SIG-M5 treated with dmso at 0.1 percent for 504 hours (cell line): ENCODE results near the gene COL20A1.

Source experiments
- DNase-seq: peaks from one replicate; lab custom pipeline; 2025; ENCODE audit not compliant: unreplicated experiment; lab: John Stamatoyannopoulos, UW

The COL20A1 gene

DNA sequence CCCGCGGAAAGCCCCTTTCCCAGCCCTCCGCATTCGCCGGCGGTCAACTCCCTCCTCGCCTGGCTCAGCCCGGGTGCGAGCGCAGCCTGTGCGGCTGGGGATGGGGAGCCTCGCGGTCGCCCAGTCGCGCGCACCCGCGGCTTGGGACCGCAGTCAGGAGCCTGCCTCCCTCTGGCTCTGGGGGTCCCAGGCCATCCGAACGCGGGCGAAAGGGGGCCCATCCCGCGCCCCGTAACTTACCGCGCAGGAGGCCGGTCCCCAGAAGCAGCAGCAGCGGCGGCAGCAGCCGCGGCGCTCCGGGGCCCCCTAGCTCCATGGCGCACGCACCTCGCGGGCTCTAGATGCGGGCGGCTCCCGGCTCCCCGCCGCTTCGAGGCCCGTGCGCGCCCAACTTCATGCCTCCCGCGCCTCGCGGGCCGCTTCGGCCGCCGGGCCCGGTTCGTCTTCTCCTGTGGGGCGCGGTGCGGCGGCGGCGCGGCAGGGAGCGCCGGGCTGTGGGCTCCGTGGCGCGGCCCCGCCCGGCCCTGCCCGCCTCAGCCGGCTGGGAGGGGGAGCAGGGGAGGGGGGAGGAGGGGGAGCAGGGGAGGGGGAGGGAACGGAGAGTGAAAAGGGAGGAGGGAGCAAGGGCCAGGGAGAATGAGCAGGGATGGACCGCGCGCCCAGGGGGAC, 68.0 kb downstream of the COL20A1 start, which contains the start of gene CHRNA4:
TSS of gene CHRNA4 (minus strand) at position 500 of the 669 bp plus-strand sequence. CDS start at position 316, 184 bp downstream.
- no peak for DNase-seq

DNA sequence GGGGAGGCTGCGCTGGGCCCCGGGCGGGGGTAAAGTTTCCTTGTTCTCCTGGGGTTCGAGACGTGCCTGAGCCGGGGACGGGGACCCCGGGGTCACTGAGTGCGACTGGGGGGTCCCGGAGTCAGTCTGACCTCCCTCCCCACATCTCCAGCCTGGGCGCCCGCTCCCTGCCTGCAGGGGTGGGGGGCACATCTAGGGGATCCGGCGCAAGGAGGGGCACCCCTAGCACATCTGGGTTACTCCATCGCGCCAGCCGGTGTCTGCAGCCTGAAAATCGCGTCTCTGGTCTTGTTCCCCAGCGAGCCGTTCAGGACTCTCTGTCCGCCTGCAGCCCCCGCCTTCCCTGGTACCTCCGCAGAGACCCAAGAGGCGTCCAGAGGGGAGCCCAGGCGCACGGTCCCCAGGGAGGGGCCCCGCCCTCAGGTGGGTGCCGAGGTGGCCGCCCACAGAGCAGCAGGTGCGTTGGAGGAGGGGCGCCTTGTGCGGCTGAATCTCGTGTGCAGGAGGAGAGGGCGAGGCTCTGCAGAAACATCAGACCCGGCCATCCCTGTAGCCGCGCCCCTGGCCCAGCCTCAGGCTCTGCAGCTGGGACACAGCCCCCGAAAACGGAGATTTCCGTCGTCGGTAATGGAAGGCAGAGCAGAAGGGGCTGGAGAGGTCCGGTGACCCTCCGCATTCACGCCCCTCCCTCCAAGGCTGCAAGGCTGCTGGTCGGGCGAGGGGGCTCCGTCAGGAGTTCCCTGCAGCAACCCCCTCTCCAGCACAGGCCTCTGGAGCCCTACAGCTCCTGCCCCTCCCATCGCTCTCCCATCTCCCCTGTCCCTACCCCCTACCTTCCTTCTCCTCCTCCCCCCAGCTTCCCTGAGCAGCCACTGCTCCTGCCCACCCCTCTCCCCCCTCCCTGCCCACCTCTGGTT, 68.8 kb downstream of the COL20A1 start:
- no peak for DNase-seq

DNA sequence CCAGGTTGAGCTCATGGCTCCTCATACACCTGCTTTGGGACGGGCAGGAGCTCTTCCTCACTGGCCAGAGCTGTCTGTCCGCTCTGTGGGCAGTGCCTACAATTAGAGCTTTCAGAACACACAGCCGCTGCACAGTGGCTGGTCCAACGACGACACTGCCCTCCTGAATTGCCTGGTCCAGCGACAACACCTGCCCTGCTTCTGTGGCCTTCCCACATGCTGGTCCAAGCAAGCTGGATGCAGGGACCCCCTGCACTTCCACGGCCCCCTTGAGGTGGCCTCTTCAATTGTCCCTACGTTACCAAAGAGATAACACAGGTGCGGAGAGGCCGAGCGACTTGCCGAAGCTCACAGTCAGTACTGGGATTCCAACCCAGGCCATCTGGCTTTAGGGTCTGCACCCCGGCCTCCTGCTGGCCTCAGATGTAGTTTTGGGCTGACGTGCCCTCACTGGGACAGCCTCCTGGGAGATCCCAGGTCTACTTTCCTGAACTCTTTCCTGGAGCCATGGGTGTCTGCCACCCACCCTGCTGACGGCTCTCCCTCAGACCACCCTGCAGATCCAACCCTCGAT, 69.5 kb downstream of the COL20A1 start:
- no peak for DNase-seq

DNA sequence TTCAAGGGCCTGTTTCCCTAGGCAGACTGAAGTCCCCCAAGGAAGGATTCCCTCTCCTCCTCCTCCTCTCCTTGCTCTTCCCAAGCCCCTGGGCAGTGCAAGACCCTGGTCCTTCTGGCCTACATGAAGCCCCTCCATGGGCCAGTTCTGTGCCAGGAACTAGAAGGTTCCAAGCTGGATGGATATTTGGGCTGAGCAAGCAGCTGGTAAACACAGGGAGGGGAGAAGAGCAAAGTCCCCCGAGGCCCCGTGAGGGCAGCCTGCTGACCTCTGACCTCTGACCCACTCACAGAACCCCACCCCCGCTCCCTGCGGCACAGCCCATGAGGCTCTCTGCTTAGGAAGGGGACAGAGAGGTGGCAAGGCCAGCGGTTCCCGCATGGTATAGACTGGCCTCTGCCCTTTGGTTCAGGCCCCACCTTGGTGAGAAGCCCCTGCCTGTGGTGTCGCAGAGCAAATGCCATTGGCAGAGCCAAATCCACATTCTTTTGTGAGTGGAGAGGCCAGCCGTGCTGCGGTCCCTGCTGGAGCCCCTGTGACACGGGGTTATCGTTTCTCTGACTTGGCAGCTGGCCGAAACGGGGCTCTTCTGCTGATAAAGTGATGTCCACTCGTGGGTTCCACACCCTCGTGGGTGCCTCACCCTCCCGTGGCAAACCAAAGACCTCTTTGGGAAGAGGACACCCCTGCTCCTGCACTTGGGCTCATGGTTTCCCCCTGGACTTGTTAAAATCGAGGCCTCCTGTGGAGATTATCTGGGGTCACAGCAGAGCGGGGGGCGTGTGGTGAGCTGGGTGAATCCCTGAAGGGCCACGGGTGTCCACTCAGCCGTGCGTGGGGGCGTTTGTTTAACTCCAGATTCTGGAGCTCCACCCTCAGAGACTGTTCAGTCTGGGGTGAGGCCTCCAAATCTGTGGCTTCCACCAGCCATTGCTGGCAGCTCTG, 70.3 kb downstream of the COL20A1 start:
- no peak for DNase-seq

DNA sequence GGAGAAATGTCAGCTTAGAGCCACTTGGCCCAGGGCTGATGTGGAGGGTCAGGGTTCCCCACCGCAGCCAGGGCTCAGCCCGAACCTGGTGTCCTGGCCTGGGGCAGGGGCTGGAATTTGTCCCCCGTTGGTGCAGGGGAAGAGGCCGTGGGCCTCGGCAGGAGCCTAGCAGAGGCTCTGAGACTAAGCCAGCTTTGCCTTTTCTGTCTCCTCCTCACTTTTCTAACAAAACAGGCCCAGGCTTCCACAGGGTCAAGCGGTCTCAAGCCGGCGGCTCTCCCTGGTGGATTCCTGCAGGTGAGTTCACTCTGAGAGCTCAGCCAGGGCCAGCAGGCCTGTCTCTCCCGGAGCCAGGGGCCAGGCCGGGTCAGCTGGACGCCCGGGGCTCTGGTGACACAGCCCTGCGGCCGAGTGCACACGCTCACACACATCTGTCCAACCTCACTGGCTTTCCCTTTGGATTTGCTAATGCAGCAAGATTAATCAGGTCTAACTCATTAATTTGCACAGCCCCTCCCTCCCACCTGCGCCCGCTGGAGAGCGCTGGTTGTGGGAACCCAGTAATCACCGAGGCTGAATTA, 71.1 kb downstream of the COL20A1 start:
- DNase-seq = no peak

DNA sequence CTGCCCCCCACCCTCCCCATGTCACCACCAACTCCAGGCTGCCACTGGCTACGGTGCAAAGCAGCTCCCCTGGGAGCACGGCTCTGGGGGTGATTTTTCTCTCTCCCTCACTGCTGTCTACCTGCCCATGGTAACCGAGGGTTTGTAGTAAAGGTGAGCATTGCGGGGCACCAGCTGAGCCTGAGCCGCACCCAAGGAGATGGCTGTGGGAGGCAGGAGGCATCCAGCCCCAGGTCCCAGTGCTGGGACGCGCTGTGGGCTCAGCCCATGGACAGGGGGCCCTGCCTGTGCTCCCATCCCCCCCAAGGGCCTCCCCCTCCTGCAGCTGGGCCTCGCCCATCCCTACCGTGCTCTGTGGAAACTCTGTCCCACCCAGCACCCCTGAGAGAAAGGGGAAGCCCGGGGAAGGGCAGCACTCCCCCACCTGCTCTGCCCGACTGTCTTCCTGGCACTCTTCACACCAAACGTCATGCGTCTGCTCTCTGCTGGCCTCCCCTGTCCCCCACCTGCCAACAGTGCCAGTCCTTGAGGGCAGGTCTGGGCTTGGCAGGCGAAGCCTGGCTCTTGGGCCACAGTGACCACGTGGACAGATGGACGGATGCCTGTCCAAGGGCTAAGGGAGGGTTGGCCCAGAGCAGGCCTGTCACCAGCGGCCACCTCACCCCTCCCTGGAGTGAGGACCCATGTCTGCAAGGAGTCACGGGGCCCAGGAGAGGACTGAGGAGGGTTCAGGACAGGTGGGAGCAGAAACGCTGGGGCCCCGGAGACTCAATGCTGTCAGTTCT, 72.0 kb downstream of the COL20A1 start:
- DNase-seq = no peak

DNA sequence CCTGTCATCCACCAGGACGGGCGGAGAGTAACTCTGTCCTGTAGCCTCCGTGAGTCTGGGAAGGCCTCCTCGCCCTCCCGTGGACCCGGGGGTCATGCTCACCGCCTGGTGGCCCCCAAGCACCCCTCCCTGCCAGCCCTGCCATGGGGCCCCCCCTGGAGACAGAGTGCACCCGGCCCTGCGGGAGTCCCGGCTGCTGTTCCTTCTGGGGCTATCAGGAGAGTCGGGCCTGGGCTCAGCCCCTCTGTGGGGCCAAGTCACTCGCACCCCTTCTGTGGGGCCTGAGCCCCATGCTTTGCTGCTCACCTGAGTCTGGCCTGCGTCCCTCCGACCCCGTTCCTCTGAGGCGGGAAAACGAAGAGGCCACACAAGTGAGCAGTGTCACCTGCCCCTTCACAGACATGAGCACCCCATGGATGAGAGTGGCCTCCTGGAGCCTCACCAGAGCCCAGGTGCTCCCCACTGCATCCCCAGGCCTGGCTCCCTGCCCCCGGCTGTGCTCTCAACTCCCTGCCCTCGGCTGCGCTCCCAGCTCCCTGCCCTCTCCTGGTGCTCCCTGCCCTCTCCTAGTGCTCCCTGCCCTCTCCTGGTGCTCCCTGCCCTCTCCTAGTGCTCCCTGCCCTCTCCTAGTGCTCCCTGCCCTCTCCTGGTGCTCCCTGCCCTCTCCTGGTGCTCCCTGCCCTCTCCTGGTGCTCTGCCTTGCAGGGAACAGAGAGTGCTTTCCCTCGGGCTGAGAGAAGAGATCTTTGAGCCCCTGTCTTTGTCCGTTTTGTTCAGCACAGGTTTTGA, 72.8 kb downstream of the COL20A1 start:
- no peak for DNase-seq

DNA sequence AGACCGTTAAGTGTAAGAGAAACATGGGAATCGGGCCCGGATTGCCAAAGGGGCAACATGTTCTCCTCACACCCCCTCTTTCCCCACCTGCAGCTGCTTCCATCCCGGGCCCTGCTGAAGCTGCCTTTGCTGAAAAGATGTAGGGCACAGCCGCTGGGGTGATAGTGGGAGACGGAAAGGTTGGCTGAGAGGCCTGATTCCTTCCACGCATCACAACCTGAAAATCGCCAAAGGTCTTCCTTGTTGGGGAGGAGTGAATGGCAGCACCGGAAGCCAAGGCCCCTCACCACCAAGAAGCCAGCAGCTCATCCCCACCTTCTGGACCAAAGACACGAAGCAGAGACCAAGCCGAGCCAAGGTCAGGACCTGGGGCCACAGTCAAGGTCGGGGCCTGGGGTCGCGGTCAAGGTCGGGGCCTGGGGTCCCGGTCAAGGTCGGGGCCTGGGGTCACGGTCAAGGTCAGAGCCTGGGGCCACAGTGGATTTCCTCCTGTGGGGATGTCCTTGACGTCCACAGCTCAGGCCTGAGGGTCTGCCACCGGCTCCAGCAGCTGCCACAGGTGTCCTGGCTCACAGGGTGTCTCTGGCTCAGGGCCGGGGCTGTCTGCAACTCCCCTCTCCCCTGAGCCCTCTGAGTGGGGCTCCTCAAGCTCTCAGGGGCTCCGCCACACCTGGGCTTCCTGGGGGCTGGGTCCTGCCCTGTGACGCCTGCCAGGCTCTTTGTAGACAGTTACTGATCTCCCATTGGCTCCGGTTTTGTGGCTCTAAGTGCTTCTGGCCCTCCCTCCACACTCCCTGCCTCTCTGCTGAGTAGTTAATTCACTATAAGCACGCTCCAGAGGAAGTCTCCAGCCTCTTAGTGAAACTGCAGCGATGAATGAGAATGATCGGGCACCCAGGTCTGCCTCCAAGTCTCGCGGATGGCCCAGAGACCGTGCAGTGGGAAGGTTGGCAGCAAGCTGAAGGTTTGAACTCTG, 73.7 kb downstream of the COL20A1 start:
- DNase-seq = no peak

DNA sequence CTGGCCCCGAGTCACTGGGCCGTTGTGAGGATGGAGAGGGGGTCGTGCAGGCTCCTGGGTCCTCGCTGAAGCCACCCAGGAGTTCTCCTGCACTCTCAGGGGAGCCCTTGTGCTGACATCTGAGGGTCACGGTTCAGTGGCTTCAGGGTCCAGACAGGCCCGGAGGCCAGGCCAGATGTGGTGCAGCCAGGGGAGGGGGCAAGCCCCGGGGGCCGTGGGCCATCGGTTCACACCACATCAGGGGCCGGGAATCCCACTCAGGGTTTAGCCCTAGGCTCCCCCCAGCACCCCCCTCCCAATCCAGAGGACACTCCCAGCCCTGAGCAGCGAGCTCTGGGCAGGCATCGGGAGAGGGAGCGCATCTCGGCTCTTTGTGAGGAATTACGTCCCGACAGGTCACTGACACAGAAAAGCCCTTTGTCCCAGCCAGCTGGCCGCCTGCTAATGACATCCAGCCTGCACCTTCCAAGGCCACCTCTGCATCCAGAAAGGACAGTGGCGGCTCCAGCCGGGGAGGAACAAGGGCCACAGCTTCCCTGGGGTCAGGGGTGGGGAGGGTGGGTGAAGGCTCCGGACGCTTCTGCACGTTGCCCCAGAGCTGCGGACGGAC, 74.6 kb downstream of the COL20A1 start:
- no peak for DNase-seq

DNA sequence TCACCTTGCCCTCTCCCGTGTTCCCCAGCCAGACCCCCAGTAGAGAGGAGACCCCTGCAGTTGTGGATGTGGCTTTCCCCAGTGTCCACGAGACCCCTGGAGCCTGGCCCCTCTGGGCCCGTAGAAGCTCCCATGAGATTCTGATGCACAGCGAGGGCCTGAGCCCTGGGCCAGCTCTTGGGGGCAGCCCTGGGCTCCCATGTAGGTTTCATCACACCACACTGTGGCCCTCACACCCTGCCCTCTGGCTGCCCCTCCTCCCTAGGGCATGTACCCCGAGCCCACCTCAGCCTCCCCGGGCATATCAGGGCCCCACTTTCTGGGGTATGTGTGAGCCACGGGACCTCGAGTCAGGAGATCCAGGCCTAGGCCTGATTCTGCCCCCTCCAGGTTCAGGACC, 75.2 kb downstream of the COL20A1 start:
- DNase-seq = no peak

DNA sequence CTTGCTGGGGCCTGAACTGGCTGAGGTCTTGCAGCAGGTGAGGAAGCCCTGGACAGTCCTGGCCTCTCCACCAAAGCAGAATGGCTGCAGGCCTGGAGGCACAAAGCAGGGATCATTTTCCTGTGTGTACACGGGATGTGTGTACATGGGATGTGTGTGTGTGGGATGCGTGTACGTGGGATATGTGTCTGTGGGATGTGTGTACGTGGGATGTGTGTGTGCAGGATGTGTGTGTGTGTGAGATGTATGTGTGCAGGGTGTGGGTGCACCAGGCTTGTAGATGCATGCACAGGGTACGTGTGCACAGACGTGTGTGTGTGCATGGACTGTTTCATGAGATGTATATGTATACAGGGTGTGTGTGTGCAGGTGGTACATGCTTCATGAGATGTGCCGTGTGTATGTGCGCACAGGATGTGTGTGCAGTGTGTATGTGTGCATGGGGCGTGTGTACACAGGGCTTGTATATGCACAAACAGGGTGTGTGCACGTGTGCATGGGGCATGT, 76.1 kb downstream of the COL20A1 start:
- no peak for DNase-seq

DNA sequence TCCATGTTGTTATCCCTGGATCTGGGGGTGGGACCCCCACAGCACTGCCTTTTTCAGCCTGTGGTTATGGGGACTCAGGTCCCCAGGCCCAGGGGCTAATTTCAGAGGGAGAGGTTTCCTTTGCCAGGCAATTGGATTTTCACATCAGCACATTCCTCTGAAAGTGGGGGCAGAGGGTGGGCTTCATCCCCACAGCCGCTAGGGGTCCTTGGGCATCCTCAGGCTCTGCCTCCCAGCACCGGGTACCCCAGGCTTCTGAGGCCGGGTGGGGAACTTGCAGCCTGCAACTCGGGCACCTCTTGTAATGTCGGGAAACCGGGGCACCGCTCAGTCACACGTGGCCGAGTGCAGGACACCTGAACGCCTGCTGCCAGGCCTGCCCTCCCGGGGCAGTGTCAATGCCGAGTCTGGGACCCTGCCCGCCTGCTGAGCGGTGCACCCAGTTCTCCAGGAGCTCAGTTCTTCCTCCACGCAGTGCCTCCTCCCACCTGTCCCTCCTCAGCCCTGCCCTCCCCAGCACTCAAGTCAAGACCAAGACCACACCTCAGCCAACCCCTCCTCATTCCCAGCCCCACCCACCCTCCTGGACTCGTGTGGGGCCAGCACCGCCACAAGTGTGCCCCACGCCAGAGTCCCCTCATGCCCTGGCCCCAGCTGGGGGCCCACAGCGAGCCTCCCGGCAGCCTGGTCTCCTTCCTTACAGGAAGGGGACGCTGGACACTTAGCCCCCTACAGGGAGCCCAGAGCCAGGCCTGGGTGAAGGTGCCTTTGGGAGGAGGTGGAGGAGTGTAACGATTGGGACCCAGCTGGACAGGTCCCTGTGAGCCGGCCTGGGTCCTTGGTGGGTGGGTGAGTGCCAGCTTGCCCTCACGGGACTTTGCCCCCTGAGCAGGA, 77.0 kb downstream of the COL20A1 start:
- DNase-seq = no peak

DNA sequence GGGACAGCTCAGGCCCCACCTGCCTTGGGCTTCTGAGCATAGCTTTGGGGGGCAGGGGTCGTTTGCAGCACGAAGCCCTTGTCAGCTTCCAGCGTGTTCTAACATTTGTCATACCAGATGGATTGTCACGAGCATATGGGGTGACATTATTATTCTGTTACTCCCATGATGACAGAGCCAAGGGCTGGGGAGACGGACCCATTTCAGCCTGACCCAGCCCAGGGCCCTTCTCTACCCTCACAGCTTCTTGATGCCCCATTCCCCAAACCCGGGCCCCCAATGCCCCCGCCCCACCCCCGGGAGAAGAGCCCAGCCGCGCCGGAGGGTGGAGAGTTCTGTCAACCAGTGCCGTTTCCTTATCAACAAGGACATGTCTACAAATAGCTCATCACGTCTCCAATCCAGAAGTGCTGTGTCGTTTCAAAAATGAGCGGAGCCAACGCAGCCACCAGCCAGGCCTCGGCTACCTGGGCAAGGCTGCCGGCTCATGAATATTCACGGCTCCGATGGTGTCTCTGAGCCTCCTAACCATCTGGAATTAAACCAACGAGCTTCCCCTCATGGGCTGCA, 77.7 kb downstream of the COL20A1 start:
- DNase-seq = no peak

DNA sequence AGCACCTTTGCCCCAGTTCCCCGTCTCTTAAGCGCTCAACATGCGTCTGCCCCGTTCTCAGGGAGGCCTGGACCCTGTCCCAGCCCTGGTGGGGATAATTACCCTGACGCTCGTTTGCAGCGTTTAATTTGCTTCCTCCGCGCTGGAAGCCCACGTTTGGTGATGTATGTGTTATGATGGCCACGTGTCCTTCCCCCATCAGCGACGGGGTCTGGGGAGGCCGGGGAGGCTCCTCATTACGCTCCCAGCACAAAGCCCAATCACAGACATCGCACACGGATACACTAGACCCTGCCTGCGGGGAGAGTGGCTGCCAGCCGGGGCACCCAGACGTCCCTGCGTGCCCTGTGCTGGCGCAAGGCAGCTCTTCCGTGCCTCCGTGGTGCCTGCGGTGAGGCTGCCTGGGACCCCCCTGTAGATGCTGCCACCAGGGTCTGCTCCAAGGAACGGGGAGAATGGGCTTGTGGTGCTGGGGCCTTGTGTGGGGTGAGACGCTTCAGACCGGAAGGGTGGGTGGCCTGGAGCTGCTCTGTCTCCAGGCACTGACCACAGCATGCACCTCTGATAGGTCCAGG, 78.4 kb downstream of the COL20A1 start:
- no peak for DNase-seq
